HG03432 (cell line): ENCODE results near the gene LCN6.

Experiments
- ATAC-seq: cut with Tn5 transposase; IDR thresholded peaks from one replicate; pipeline ENCODE4 v1.9.1; 2021; ENCODE audit warnings: mild to moderate bottlenecking, moderate library complexity; ENCODE audit not compliant: unreplicated experiment

LCN6 gene

GRCh38 chr9:136746155-136746490 is 2.2 kb downstream of the LCN6 start:
- no peak for ATAC-seq

GRCh38 chr9:136745389-136746154 is 2.8 kb downstream of the LCN6 start:
- no peak for ATAC-seq

- ATAC-seq, result no peak
Measured at GRCh38 chr9:136744773-136745172, 3.6 kb downstream of the LCN6 start.

GRCh38 chr9:136743639-136744211 is 4.6 kb downstream of the LCN6 start:
- no peak for ATAC-seq

- ATAC-seq, result no peak
Measured at GRCh38 chr9:136742591-136743391, 5.5 kb downstream of the LCN6 start, which contains the start of gene LCN10. TSS of gene LCN10 (minus strand) at chr9:136742940. CDS start at chr9:136742903, 37 bp downstream.

GRCh38 chr9:136741883-136742571 is 6.3 kb downstream of the LCN6 start:
- peak; percentile 56 for ATAC-seq

GRCh38 chr9:136740971-136741882 is 7.1 kb downstream of the LCN6 start:
- no peak for ATAC-seq

- ATAC-seq, result no peak
Measured at GRCh38 chr9:136740491-136740890, 7.8 kb downstream of the LCN6 start.

GRCh38 chr9:136740069-136740468 is 8.3 kb downstream of the LCN6 start:
- no peak for ATAC-seq

- ATAC-seq, result no peak
Measured at GRCh38 chr9:136739509-136739908, 8.8 kb downstream of the LCN6 start.

- no peak for ATAC-seq
Measured at GRCh38 chr9:136738960-136739359, 9.4 kb downstream of the LCN6 start.

GRCh38 chr9:136735812-136736480 is 12.4 kb downstream of the LCN6 start:
- ATAC-seq, result no peak

GRCh38 chr9:136734837-136735496 is 13.4 kb downstream of the LCN6 start:
- no peak for ATAC-seq

GRCh38 chr9:136733611-136734010 is 14.7 kb downstream of the LCN6 start:
- no peak for ATAC-seq

- ATAC-seq, result no peak
Measured at GRCh38 chr9:136732444-136733178, 15.7 kb downstream of the LCN6 start.

GRCh38 chr9:136729926-136730325 is 18.4 kb downstream of the LCN6 start:
- no peak for ATAC-seq

- ATAC-seq, result no peak
Measured at GRCh38 chr9:136729144-136729543, 19.2 kb downstream of the LCN6 start.

GRCh38 chr9:136728548-136729123 is 19.7 kb downstream of the LCN6 start:
- peak; percentile 22 for ATAC-seq
